MG63 (cell line): ENCODE data around the gene NUDT6. TPM values are rescaled to one million over a fixed set of nuclear protein-coding genes. Genes with fewer than 3 reads are reported as not detected.
"Not testable (repeated sequence)": the region's sequence is repeated elsewhere in the genome, so short reads cannot be mapped to it uniquely, and the experiment has no call there.

Experiments used
- DNase-seq: peaks from one replicate; pipeline ENCODE4 v3.0.0-alpha.2; 2020
- H3K27me3 ChIP-seq: fragments of 250-450 bp; sonication (Bioruptor Pico); 2 replicates; pipeline ENCODE4 v1.5.1; 2020; ENCODE audit warnings: mild to moderate bottlenecking, moderate library complexity
- H3K36me3 ChIP-seq: fragments of 250-450 bp; sonication (Bioruptor Pico); 2 replicates; pipeline ENCODE4 v1.5.1; 2020; ENCODE audit warnings: mild to moderate bottlenecking, moderate library complexity
- H3K4me3 ChIP-seq: fragments of 250-450 bp; sonication (Bioruptor Pico); 2 replicates; pipeline ENCODE4 v1.5.1; 2020; ENCODE audit warnings: mild to moderate bottlenecking, moderate library complexity
- H3K9me3 ChIP-seq: fragments of 250-450 bp; sonication (Bioruptor Pico); 2 replicates; pipeline ENCODE4 v1.5.1; 2020; ENCODE audit warnings: mild to moderate bottlenecking, moderate library complexity
- total RNA-seq: library from RNA; depleted of rRNA; stranded (reverse); fragments of >200 nt; shearing (Covaris generic); gene quantifications from 2 replicates; pipeline ENCODE4 v1.2.3, GENCODE V29; 2014; ENCODE audit warnings: low replicate concordance; rRNA removed

The NUDT6 gene
- 17.9 and 34.5 TPM in 2 replicates for total RNA-seq

- no peaks in the 10 kb centered on the region for H3K27me3 ChIP-seq
Measured at GRCh38 chr4:122921971-122922876, at the start of gene NUDT6. NUDT6 (minus strand) TSS chr4:122922597; CDS start chr4:122922572, 25 bp downstream.

GRCh38 chr4:122968227-122968812, 45.9 kb upstream of the NUDT6 start:
- peak; percentile 6 for DNase-seq
- no peaks in the 10 kb centered on the region for H3K27me3 ChIP-seq
- H3K36me3 ChIP-seq: peaks cover 4% of the 10 kb centered on the region
- H3K4me3 ChIP-seq: no peak overlapping the region
- no peaks in the 10 kb centered on the region; the same call in 1 of the 2 replicates for H3K9me3 ChIP-seq

More at GRCh38 chr4:122921971-122922876, at the start of gene NUDT6:
- DNase-seq: peak; percentile 78
- Histone ChIP-seq H3K36me3 (peaks cover 6% of the 10 kb centered on the region; the same call in 1 of the 2 replicates), H3K4me3 (peak within 1 kb of the TSS; percentile 91), H3K9me3 (no peaks in the 10 kb centered on the region)

- H3K9me3 ChIP-seq: no peaks in the 10 kb centered on the region
- H3K36me3 ChIP-seq: peaks cover 8% of the 10 kb centered on the region
- H3K27me3 ChIP-seq: no peaks in the 10 kb centered on the region
- H3K4me3 ChIP-seq: no peak overlapping the region
- no peak for DNase-seq
Measured at GRCh38 chr4:122967231-122967630, 44.8 kb upstream of the NUDT6 start.

GRCh38 chr4:122966201-122966600, 43.8 kb upstream of the NUDT6 start:
- Histone ChIP-seq H3K4me3 (no peak overlapping the region), H3K27me3 (no peaks in the 10 kb centered on the region)

GRCh38 chr4:122963216-122963615, 40.8 kb upstream of the NUDT6 start:
- DNase-seq: no peak
- H3K4me3 ChIP-seq: no peak overlapping the region
- no peaks in the 10 kb centered on the region for H3K9me3 ChIP-seq
- no peaks in the 10 kb centered on the region for H3K27me3 ChIP-seq
- peaks cover 8% of the 10 kb centered on the region for H3K36me3 ChIP-seq

More at GRCh38 chr4:122966201-122966600, 43.8 kb upstream of the NUDT6 start:
- DNase-seq: no peak
- Histone ChIP-seq H3K36me3 (peaks cover 8% of the 10 kb centered on the region), H3K9me3 (no peaks in the 10 kb centered on the region)

GRCh38 chr4:122960611-122961000, 38.2 kb upstream of the NUDT6 start:
- DNase-seq: no peak
- Histone ChIP-seq H3K36me3 (peaks cover 10% of the 10 kb centered on the region), H3K27me3 (no peaks in the 10 kb centered on the region), H3K4me3 (no peak overlapping the region), H3K9me3 (no peaks in the 10 kb centered on the region)

- DNase-seq: no peak
- H3K36me3 ChIP-seq: peaks cover 10% of the 10 kb centered on the region
Measured at GRCh38 chr4:122959981-122960610, 37.7 kb upstream of the NUDT6 start.

GRCh38 chr4:122959441-122959840, 37.0 kb upstream of the NUDT6 start:
- Histone ChIP-seq H3K9me3 (no peaks in the 10 kb centered on the region), H3K27me3 (no peaks in the 10 kb centered on the region), H3K4me3 (no peak overlapping the region), H3K36me3 (peaks cover 14% of the 10 kb centered on the region)
- DNase-seq: no peak

More at GRCh38 chr4:122959981-122960610, 37.7 kb upstream of the NUDT6 start:
- H3K27me3 ChIP-seq: no peaks in the 10 kb centered on the region
- H3K9me3 ChIP-seq: no peaks in the 10 kb centered on the region
- H3K4me3 ChIP-seq: no peak overlapping the region

GRCh38 chr4:122958505-122958904, 36.1 kb upstream of the NUDT6 start:
- no peak for DNase-seq
- H3K9me3 ChIP-seq: no peaks in the 10 kb centered on the region
- no peaks in the 10 kb centered on the region for H3K27me3 ChIP-seq
- H3K36me3 ChIP-seq: peaks cover 15% of the 10 kb centered on the region
- H3K4me3 ChIP-seq: no peak overlapping the region

GRCh38 chr4:122953924-122954323, 31.5 kb upstream of the NUDT6 start:
- H3K9me3 ChIP-seq: no peaks in the 10 kb centered on the region
- no peaks in the 10 kb centered on the region for H3K27me3 ChIP-seq
- H3K36me3 ChIP-seq: peaks cover 37% of the 10 kb centered on the region
- no peak for DNase-seq
- no peak overlapping the region for H3K4me3 ChIP-seq

GRCh38 chr4:122952028-122952427, 29.6 kb upstream of the NUDT6 start:
- Histone ChIP-seq H3K9me3 (no peaks in the 10 kb centered on the region), H3K27me3 (no peaks in the 10 kb centered on the region), H3K36me3 (peaks cover 54% of the 10 kb centered on the region), H3K4me3 (no peak overlapping the region)
- DNase-seq: no peak

GRCh38 chr4:122948671-122949070, 26.3 kb upstream of the NUDT6 start:
- H3K36me3 ChIP-seq: peaks cover 48% of the 10 kb centered on the region
- no peaks in the 10 kb centered on the region for H3K27me3 ChIP-seq
- DNase-seq: no peak
- H3K9me3 ChIP-seq: no peaks in the 10 kb centered on the region
- H3K4me3 ChIP-seq: no peak overlapping the region

- DNase-seq: no peak
- peaks cover 33% of the 10 kb centered on the region for H3K36me3 ChIP-seq
- H3K27me3 ChIP-seq: no peaks in the 10 kb centered on the region
- no peaks in the 10 kb centered on the region; the same call in 1 of the 2 replicates for H3K9me3 ChIP-seq
- H3K4me3 ChIP-seq: no peak overlapping the region
Measured at GRCh38 chr4:122946142-122946541, 23.7 kb upstream of the NUDT6 start.

GRCh38 chr4:122945136-122945535, 22.7 kb upstream of the NUDT6 start:
- not testable (repeated sequence) for H3K9me3 ChIP-seq, DNase-seq, H3K4me3 ChIP-seq, H3K27me3 ChIP-seq
- H3K36me3 ChIP-seq: peaks cover 29% of the 10 kb centered on the region

GRCh38 chr4:122932763-122933162, 10.4 kb upstream of the NUDT6 start:
- H3K36me3 ChIP-seq: peaks cover 68% of the 10 kb centered on the region
- no peaks in the 10 kb centered on the region for H3K9me3 ChIP-seq
- no peak overlapping the region for H3K4me3 ChIP-seq
- H3K27me3 ChIP-seq: no peaks in the 10 kb centered on the region
- no peak for DNase-seq

GRCh38 chr4:122930862-122931261, 8.5 kb upstream of the NUDT6 start:
- Histone ChIP-seq H3K36me3 (peaks cover 58% of the 10 kb centered on the region), H3K27me3 (no peaks in the 10 kb centered on the region), H3K4me3 (no peak overlapping the region), H3K9me3 (no peaks in the 10 kb centered on the region)
- DNase-seq: no peak

- H3K36me3 ChIP-seq: peaks cover 47% of the 10 kb centered on the region
- no peaks in the 10 kb centered on the region for H3K27me3 ChIP-seq
- no peak overlapping the region for H3K4me3 ChIP-seq
- no peaks in the 10 kb centered on the region for H3K9me3 ChIP-seq
- DNase-seq: no peak
Measured at GRCh38 chr4:122928930-122929329, 6.5 kb upstream of the NUDT6 start.
